Breast epithelium (tissue), 3 donors: Measurements from ENCODE around the gene MACROD2.

Source experiments
- POLR2A ChIP-seq: fragments of 450-650 bp; IDR thresholded peaks from one replicate; pipeline ENCODE4 v1.6.1; 2016; ENCODE audit warnings: antibody characterized with exemption, mild to moderate bottlenecking, moderate library complexity
- POLR2AphosphoS5 ChIP-seq, 3 donors: sonication (generic); formaldehyde crosslinking; IDR thresholded peaks; one replicate each; pipeline ENCODE4 v1.6.1; 2017; ENCODE audit warnings: antibody characterized with exemption in 3 of 3
- TF ChIP-seq, protein P1 (sequence below), 3 donors: fragments of 450-650 bp; IDR thresholded peaks; one replicate each; pipeline ENCODE4 v1.5.1; 2016 to 2017; ENCODE audit warnings: antibody characterized with exemption in 3 of 3, mild to moderate bottlenecking in 3 of 3, moderate library complexity in 3 of 3

DNA sequence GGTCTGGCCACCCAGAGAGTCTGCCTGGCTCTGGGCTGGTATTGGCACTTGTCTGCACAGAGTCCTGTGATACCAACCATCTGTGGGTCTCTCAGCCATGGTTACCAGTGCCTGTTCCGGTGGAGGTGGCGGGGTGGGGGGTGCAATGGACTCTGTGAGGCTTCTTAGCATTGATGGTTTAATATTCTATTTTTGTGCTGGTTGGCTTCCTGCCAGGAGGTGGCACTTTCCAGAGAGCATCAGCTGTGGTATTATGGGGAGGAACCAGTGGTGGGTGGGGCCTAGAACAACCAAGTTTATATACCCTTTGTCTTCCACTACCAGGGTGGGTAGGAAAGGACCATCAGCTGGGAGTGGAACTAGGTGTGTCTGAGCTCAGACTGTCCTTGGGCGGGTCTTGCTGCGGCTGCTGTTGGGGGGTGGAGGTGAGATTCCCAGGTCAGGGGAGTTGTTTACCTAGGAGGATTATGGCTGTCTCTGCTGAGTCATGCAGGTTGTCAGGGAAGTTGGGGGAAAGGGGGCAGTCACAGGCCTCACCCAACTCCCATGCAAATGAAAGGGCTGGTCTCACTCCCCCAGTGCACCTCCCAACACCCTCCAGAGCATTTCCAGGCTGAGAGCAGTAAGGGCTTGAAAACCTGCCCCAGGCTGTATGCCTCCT is 224.6 kb downstream of the MACROD2 start:
- TF ChIP-seq POLR2AphosphoS5 (IDR thresholded peaks at IDR 0.05): no peak
- TF ChIP-seq POLR2A: no peak
- TF ChIP-seq, protein P1, sequence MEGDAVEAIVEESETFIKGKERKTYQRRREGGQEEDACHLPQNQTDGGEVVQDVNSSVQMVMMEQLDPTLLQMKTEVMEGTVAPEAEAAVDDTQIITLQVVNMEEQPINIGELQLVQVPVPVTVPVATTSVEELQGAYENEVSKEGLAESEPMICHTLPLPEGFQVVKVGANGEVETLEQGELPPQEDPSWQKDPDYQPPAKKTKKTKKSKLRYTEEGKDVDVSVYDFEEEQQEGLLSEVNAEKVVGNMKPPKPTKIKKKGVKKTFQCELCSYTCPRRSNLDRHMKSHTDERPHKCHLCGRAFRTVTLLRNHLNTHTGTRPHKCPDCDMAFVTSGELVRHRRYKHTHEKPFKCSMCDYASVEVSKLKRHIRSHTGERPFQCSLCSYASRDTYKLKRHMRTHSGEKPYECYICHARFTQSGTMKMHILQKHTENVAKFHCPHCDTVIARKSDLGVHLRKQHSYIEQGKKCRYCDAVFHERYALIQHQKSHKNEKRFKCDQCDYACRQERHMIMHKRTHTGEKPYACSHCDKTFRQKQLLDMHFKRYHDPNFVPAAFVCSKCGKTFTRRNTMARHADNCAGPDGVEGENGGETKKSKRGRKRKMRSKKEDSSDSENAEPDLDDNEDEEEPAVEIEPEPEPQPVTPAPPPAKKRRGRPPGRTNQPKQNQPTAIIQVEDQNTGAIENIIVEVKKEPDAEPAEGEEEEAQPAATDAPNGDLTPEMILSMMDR (IDR thresholded peaks at IDR 0.05): no peak
